Colonic mucosa (tissue), 4 donors: Measurements from ENCODE around the gene BMPER. TPM values are rescaled to one million over a fixed set of nuclear protein-coding genes. Genes with fewer than 3 reads are reported as not detected.

ENCODE experiments used
- DNase-seq: peaks from one replicate; pipeline ENCODE4 v3.0.0-alpha.2; 2020
- H3K27ac ChIP-seq: fragments of 200-600 bp; one replicate; pipeline ENCODE4 v1.8.0; 2021
- H3K27me3 ChIP-seq: fragments of 200-600 bp; one replicate; pipeline ENCODE4 v1.8.0; 2021
- H3K36me3 ChIP-seq: fragments of 200-600 bp; one replicate; pipeline ENCODE4 v1.8.0; 2021
- H3K4me1 ChIP-seq: fragments of 200-600 bp; one replicate; pipeline ENCODE4 v1.8.0; 2021; ENCODE audit warnings: mild to moderate bottlenecking
- H3K4me3 ChIP-seq: fragments of 200-600 bp; one replicate; pipeline ENCODE4 v1.8.0; 2021
- H3K9ac ChIP-seq, 2 donors: one replicate each; pipeline ENCODE4 v1.7.0; 2013; ENCODE audit warnings: control low read depth in 2 of 2, low read depth in 2 of 2, low read length in 2 of 2
- H3K9me3 ChIP-seq: fragments of 200-600 bp; one replicate; pipeline ENCODE4 v1.8.0; 2021
- CTCF ChIP-seq: fragments of 200-600 bp; IDR thresholded peaks from one replicate; pipeline ENCODE4 v1.8.0; 2022; ENCODE audit warnings: antibody characterized with exemption, mild to moderate bottlenecking
- intact Hi-C: fragments of 100-400 bp; cut with DNase I; formaldehyde crosslinking; loops from one replicate; pipeline ENCODE4 v1.14.1; 2022
- total RNA-seq, 2 donors: library from RNA; stranded (reverse); fragmentation: NEBNext Ultra II Directional in 1 of 2; extraction: Animal tissue kit (Norgen Biotek cat#: 25700) in 1 of 2; gene quantifications; one replicate each; pipeline ENCODE4 v1.2.1, GENCODE V29; 2021
- donor health status: healthy.
- donor health status: DM: no; HTN: no; CAD: no.
- donor health status: DM: no; HTN: no; CAD: no.

BMPER gene
- total RNA-seq, 2 donors from 2014 or later = 0.85 to 1.3 TPM

- no peak overlapping the region for H3K27ac ChIP-seq
- intact Hi-C loops = no loop called here
- no peak overlapping the region for H3K4me3 ChIP-seq
- no peak for DNase-seq
- no peak overlapping the region for H3K9ac ChIP-seq
- H3K27me3 ChIP-seq = no peaks in the 10 kb centered on the region
- no peaks in the 10 kb centered on the region for H3K36me3 ChIP-seq
- no peaks in the 10 kb centered on the region for H3K4me1 ChIP-seq
- no peak for TF ChIP-seq CTCF
- no peaks in the 10 kb centered on the region for H3K9me3 ChIP-seq
These were observed 285.8 kb downstream of the BMPER start for GRCh38 chr7:34191162-34191561.

- Histone ChIP-seq H3K27me3 (no peaks in the 10 kb centered on the region), H3K27ac (no peak overlapping the region), H3K4me3 (no peak overlapping the region), H3K9ac (no peak overlapping the region), H3K9me3 (no peaks in the 10 kb centered on the region), H3K36me3 (no peaks in the 10 kb centered on the region), H3K4me1 (no peaks in the 10 kb centered on the region)
- no peak for DNase-seq
- TF ChIP-seq CTCF = no peak
- intact Hi-C loops = no loop called here
These were observed 286.6 kb downstream of the BMPER start for GRCh38 chr7:34191771-34192479.

GRCh38 chr7:34192906-34193305 lies 287.6 kb downstream of the BMPER start:
- no peak for DNase-seq
- Histone ChIP-seq H3K27me3 (no peaks in the 10 kb centered on the region), H3K27ac (no peak overlapping the region), H3K4me3 (no peak overlapping the region), H3K9ac (no peak overlapping the region), H3K4me1 (no peaks in the 10 kb centered on the region), H3K36me3 (no peaks in the 10 kb centered on the region), H3K9me3 (no peaks in the 10 kb centered on the region)
- intact Hi-C loops = no loop called here
- no peak for TF ChIP-seq CTCF

- no peaks in the 10 kb centered on the region for H3K36me3 ChIP-seq
- no peak for DNase-seq
- intact Hi-C loops = no loop called here
- no peak overlapping the region for H3K9ac ChIP-seq
- no peaks in the 10 kb centered on the region for H3K9me3 ChIP-seq
- no peaks in the 10 kb centered on the region for H3K27me3 ChIP-seq
- H3K27ac ChIP-seq = no peak overlapping the region
- no peaks in the 10 kb centered on the region for H3K4me1 ChIP-seq
- H3K4me3 ChIP-seq = no peak overlapping the region
- TF ChIP-seq CTCF = no peak
These were observed 292.9 kb downstream of the BMPER start for GRCh38 chr7:34198231-34198641.
